Adipocyte (in vitro differentiated cells): Measurements from ENCODE around the gene SRGAP1.
A peak's percentile ranks its signal among the peaks of the same experiment; 100 is the strongest.
"Not testable (repeated sequence)": the region's sequence is repeated elsewhere in the genome, so short reads cannot be mapped to it uniquely, and the experiment has no call there.

Source experiments
- DNase-seq: peaks from one replicate; pipeline ENCODE4 v3.0.0-alpha.2; 2015; ENCODE audit warnings: low read depth
- H3K27me3 ChIP-seq: replicated peaks from 2 replicates; pipeline ENCODE4 v1.7.0; 2013; ENCODE audit warnings: mild to moderate bottlenecking, low read length, moderate library complexity; ENCODE audit not compliant: control insufficient read depth, insufficient read depth
- H3K36me3 ChIP-seq: 2 replicates; pipeline ENCODE4 v1.7.0; 2013; ENCODE audit warnings: low read length, mild to moderate bottlenecking, moderate library complexity; ENCODE audit not compliant: control insufficient read depth, insufficient read depth, severe bottlenecking
- H3K4me1 ChIP-seq: 2 replicates; pipeline ENCODE4 v1.7.0; 2013; ENCODE audit warnings: mild to moderate bottlenecking, low read length, moderate library complexity; ENCODE audit not compliant: control insufficient read depth, insufficient read depth
- H3K4me3 ChIP-seq: 2 replicates; pipeline ENCODE4 v1.7.0; 2013; ENCODE audit warnings: mild to moderate bottlenecking, low read length, moderate library complexity
- H3K9ac ChIP-seq: 2 replicates; pipeline ENCODE4 v1.7.0; 2013; ENCODE audit warnings: mild to moderate bottlenecking, low read length, moderate library complexity
- H3K9me3 ChIP-seq: 2 replicates; pipeline ENCODE4 v1.7.0; 2013; ENCODE audit warnings: mild to moderate bottlenecking, low read length, moderate library complexity; ENCODE audit not compliant: control insufficient read depth

Gene SRGAP1

GRCh38 chr12:63855299-63855698 lies 10.8 kb downstream of the SRGAP1 start:
- no peak overlapping the region for H3K4me3 ChIP-seq
- no peak overlapping the region for H3K9ac ChIP-seq
- H3K36me3 ChIP-seq: no peaks in the 10 kb centered on the region
- no peaks in the 10 kb centered on the region for H3K27me3 ChIP-seq
- no peaks in the 10 kb centered on the region for H3K9me3 ChIP-seq
- H3K4me1 ChIP-seq: peaks cover 15% of the 10 kb centered on the region
- no peak for DNase-seq

- Histone ChIP-seq H3K27me3 (no peaks in the 10 kb centered on the region), H3K36me3 (no peaks in the 10 kb centered on the region), H3K9ac (peak overlapping the region; percentile 2), H3K9me3 (no peaks in the 10 kb centered on the region), H3K4me1 (peaks cover 29% of the 10 kb centered on the region), H3K4me3 (no peak overlapping the region)
- DNase-seq: no peak
These were observed 13.5 kb downstream of the SRGAP1 start for GRCh38 chr12:63857771-63858670.

GRCh38 chr12:63859880-63860279 lies 15.4 kb downstream of the SRGAP1 start:
- H3K4me1 ChIP-seq: peaks cover 48% of the 10 kb centered on the region
- not testable (repeated sequence) for H3K9me3 ChIP-seq, H3K9ac ChIP-seq, DNase-seq, H3K27me3 ChIP-seq, H3K36me3 ChIP-seq, H3K4me3 ChIP-seq

GRCh38 chr12:63862187-63862968 lies 17.9 kb downstream of the SRGAP1 start:
- Histone ChIP-seq H3K9ac (no peak overlapping the region), H3K4me3 (peak overlapping the region; percentile 22), H3K27me3 (no peaks in the 10 kb centered on the region), H3K4me1 (peaks cover 49% of the 10 kb centered on the region), H3K9me3 (no peaks in the 10 kb centered on the region), H3K36me3 (no peaks in the 10 kb centered on the region)
- DNase-seq: no peak

- Histone ChIP-seq H3K4me3 (peak overlapping the region; percentile 22), H3K27me3 (no peaks in the 10 kb centered on the region), H3K4me1 (peaks cover 45% of the 10 kb centered on the region), H3K9ac (no peak overlapping the region), H3K9me3 (no peaks in the 10 kb centered on the region), H3K36me3 (no peaks in the 10 kb centered on the region)
- DNase-seq: no peak
These were observed 18.4 kb downstream of the SRGAP1 start for GRCh38 chr12:63862969-63863230.

- Histone ChIP-seq H3K4me1 (peaks cover 43% of the 10 kb centered on the region), H3K36me3 (no peaks in the 10 kb centered on the region)
- DNase-seq: peak; percentile 37
These were observed 19.4 kb downstream of the SRGAP1 start for GRCh38 chr12:63863658-63864453.

GRCh38 chr12:63864454-63864706 lies 19.9 kb downstream of the SRGAP1 start:
- H3K4me1 ChIP-seq: peaks cover 45% of the 10 kb centered on the region
- no peaks in the 10 kb centered on the region for H3K9me3 ChIP-seq
- H3K4me3 ChIP-seq: no peak overlapping the region
- no peak for DNase-seq
- H3K9ac ChIP-seq: no peak overlapping the region
- H3K36me3 ChIP-seq: no peaks in the 10 kb centered on the region
- H3K27me3 ChIP-seq: no peaks in the 10 kb centered on the region

More at GRCh38 chr12:63863658-63864453, 19.4 kb downstream of the SRGAP1 start:
- Histone ChIP-seq H3K4me3 (no peak overlapping the region), H3K9me3 (no peaks in the 10 kb centered on the region), H3K27me3 (no peaks in the 10 kb centered on the region), H3K9ac (no peak overlapping the region)

GRCh38 chr12:63865448-63865847 lies 20.9 kb downstream of the SRGAP1 start:
- Histone ChIP-seq H3K36me3 (no peaks in the 10 kb centered on the region), H3K4me1 (peaks cover 56% of the 10 kb centered on the region), H3K4me3 (no peak overlapping the region), H3K27me3 (no peaks in the 10 kb centered on the region), H3K9ac (no peak overlapping the region), H3K9me3 (no peaks in the 10 kb centered on the region)
- DNase-seq: no peak

- DNase-seq: no peak
- H3K9ac ChIP-seq: no peak overlapping the region
- no peaks in the 10 kb centered on the region for H3K9me3 ChIP-seq
- no peak overlapping the region for H3K4me3 ChIP-seq
- H3K4me1 ChIP-seq: peaks cover 49% of the 10 kb centered on the region
- H3K36me3 ChIP-seq: no peaks in the 10 kb centered on the region
- H3K27me3 ChIP-seq: no peaks in the 10 kb centered on the region
These were observed 22.6 kb downstream of the SRGAP1 start for GRCh38 chr12:63867053-63867452.

GRCh38 chr12:63869656-63870055 lies 25.2 kb downstream of the SRGAP1 start:
- no peak overlapping the region for H3K9ac ChIP-seq
- H3K4me1 ChIP-seq: peaks cover 23% of the 10 kb centered on the region
- H3K4me3 ChIP-seq: no peak overlapping the region
- no peaks in the 10 kb centered on the region for H3K9me3 ChIP-seq
- H3K36me3 ChIP-seq: no peaks in the 10 kb centered on the region
- no peaks in the 10 kb centered on the region for H3K27me3 ChIP-seq
- DNase-seq: peak; percentile 54

GRCh38 chr12:63870838-63871237 lies 26.3 kb downstream of the SRGAP1 start:
- DNase-seq: no peak
- H3K9me3 ChIP-seq: no peaks in the 10 kb centered on the region
- H3K36me3 ChIP-seq: no peaks in the 10 kb centered on the region
- no peaks in the 10 kb centered on the region for H3K27me3 ChIP-seq
- H3K4me1 ChIP-seq: peaks cover 25% of the 10 kb centered on the region
- no peak overlapping the region for H3K4me3 ChIP-seq
- H3K9ac ChIP-seq: no peak overlapping the region
